Skeletal muscle tissue (tissue), 4 donors: ENCODE measurements around the gene IGF1R. TPM values are rescaled to one million over a fixed set of nuclear protein-coding genes. Genes with fewer than 3 reads are reported as not detected.

ENCODE experiments used
- H3K27ac ChIP-seq: one replicate; pipeline ENCODE4 v1.7.0; 2013; ENCODE audit warnings: mild to moderate bottlenecking, low read depth, low read length, inconsistent platforms
- H3K27me3 ChIP-seq, 3 donors: one replicate each; pipeline ENCODE4 v1.7.0; 2013; ENCODE audit warnings: low read length in 3 of 3; ENCODE audit not compliant: control insufficient read depth in 3 of 3, insufficient read depth in 3 of 3
- H3K36me3 ChIP-seq, 3 donors: one replicate each; pipeline ENCODE4 v1.7.0; 2013; ENCODE audit warnings: low read length in 3 of 3; ENCODE audit not compliant: control insufficient read depth in 3 of 3, insufficient read depth in 3 of 3
- H3K4me1 ChIP-seq, 3 donors: one replicate each; pipeline ENCODE4 v1.7.0; 2013; ENCODE audit warnings: low read length in 3 of 3, mild to moderate bottlenecking in 3 of 3; ENCODE audit not compliant: control insufficient read depth in 3 of 3, insufficient read depth in 3 of 3
- H3K4me3 ChIP-seq, 3 donors: one replicate each; pipeline ENCODE4 v1.7.0; 2013; ENCODE audit warnings: low read length in 3 of 3
- H3K9ac ChIP-seq, 3 donors: one replicate each; pipeline ENCODE4 v1.7.0; 2013; ENCODE audit warnings: low read length in 3 of 3, mild to moderate bottlenecking in 3 of 3, moderate library complexity in 2 of 3, low read depth in 1 of 3
- H3K9me3 ChIP-seq, 3 donors: one replicate each; pipeline ENCODE4 v1.7.0; 2013; ENCODE audit warnings: low read length in 3 of 3; ENCODE audit not compliant: control insufficient read depth in 3 of 3
- total RNA-seq: library from RNA; depleted of rRNA; stranded (reverse); fragments of >200 nt; gene quantifications from one replicate; pipeline ENCODE4 v1.2.3, GENCODE V29; 2014
- donor health status: Osteomylitis.

IGF1R gene
- total RNA-seq, 1 donor from 2014 or later: 25.6 TPM

GRCh38 chr15:98938105-98938417 lies 289.7 kb downstream of the IGF1R start:
- no peak overlapping the region for H3K9ac ChIP-seq
- no peak overlapping the region for H3K4me3 ChIP-seq
- no peaks in the 10 kb centered on the region for H3K27me3 ChIP-seq
- H3K27ac ChIP-seq: no peak overlapping the region
- H3K36me3 ChIP-seq: peaks cover 20 to 27% (median 22%) of the 10 kb centered on the region in 3 donors
- H3K4me1 ChIP-seq: peaks cover 5 to 20% (median 14%) of the 10 kb centered on the region in 3 donors
- H3K9me3 ChIP-seq: no peaks in the 10 kb centered on the region

GRCh38 chr15:98938799-98939198 lies 290.5 kb downstream of the IGF1R start:
- peaks cover 10 to 27% (median 20%) of the 10 kb centered on the region in 3 donors for H3K4me1 ChIP-seq
- no peaks in the 10 kb centered on the region for H3K27me3 ChIP-seq
- H3K4me3 ChIP-seq: no peak overlapping the region
- no peak overlapping the region for H3K9ac ChIP-seq
- H3K27ac ChIP-seq: no peak overlapping the region
- peaks cover 20 to 27% (median 22%) of the 10 kb centered on the region in 3 donors for H3K36me3 ChIP-seq
- H3K9me3 ChIP-seq: no peaks in the 10 kb centered on the region

- peaks cover 20 to 24% (median 22%) of the 10 kb centered on the region in 3 donors for H3K36me3 ChIP-seq
- no peaks in the 10 kb centered on the region for H3K9me3 ChIP-seq
These were observed 291.2 kb downstream of the IGF1R start for GRCh38 chr15:98939311-98940080.

GRCh38 chr15:98941595-98942255 lies 293.4 kb downstream of the IGF1R start:
- peaks cover 12 to 18% (median 13%) of the 10 kb centered on the region in 3 donors for H3K36me3 ChIP-seq
- H3K27ac ChIP-seq: no peak overlapping the region

More at GRCh38 chr15:98939311-98940080, 291.2 kb downstream of the IGF1R start:
- Histone ChIP-seq H3K27ac (no peak overlapping the region), H3K27me3 (no peaks in the 10 kb centered on the region), H3K9ac (no peak overlapping the region), H3K4me3 (no peak overlapping the region), H3K4me1 (peaks cover 17 to 34% (median 27%) of the 10 kb centered on the region in 3 donors)

GRCh38 chr15:98942431-98942830 lies 294.1 kb downstream of the IGF1R start:
- Histone ChIP-seq H3K27me3 (no peaks in the 10 kb centered on the region), H3K4me1 (peaks cover 42 to 53% (median 50%) of the 10 kb centered on the region in 3 donors), H3K4me3 (no peak overlapping the region), H3K9ac (peak overlapping the region in 2 of 3 donors; percentile 73 to 83), H3K36me3 (peaks cover 12 to 18% (median 13%) of the 10 kb centered on the region in 3 donors), H3K27ac (peak overlapping the region; percentile 94), H3K9me3 (no peaks in the 10 kb centered on the region)

More at GRCh38 chr15:98941595-98942255, 293.4 kb downstream of the IGF1R start:
- Histone ChIP-seq H3K4me1 (peaks cover 35 to 46% (median 43%) of the 10 kb centered on the region in 3 donors), H3K9ac (peak overlapping the region in 1 of 3 donors; percentile 7), H3K4me3 (no peak overlapping the region), H3K27me3 (no peaks in the 10 kb centered on the region), H3K9me3 (no peaks in the 10 kb centered on the region)

- H3K27ac ChIP-seq: peak overlapping the region; percentile 94
- peak overlapping the region; percentile 67 to 83 (median 73) for H3K9ac ChIP-seq
- H3K9me3 ChIP-seq: no peaks in the 10 kb centered on the region
- H3K4me1 ChIP-seq: peaks cover 47 to 59% (median 57%) of the 10 kb centered on the region in 3 donors
- H3K36me3 ChIP-seq: peaks cover 12 to 18% (median 13%) of the 10 kb centered on the region in 3 donors
- H3K4me3 ChIP-seq: peak overlapping the region in 2 of 3 donors; percentile 35 to 52
- H3K27me3 ChIP-seq: no peaks in the 10 kb centered on the region
These were observed 294.7 kb downstream of the IGF1R start for GRCh38 chr15:98943051-98943508.

GRCh38 chr15:98943601-98944151 lies 295.3 kb downstream of the IGF1R start:
- Histone ChIP-seq H3K27ac (peak overlapping the region; percentile 94), H3K36me3 (peaks cover 11 to 23% (median 16%) of the 10 kb centered on the region in 3 donors), H3K9me3 (no peaks in the 10 kb centered on the region), H3K4me1 (peaks cover 49 to 63% (median 62%) of the 10 kb centered on the region in 3 donors), H3K9ac (peak overlapping the region; percentile 72 to 83 (median 73)), H3K27me3 (no peaks in the 10 kb centered on the region), H3K4me3 (peak overlapping the region in 2 of 3 donors; percentile 35 to 52)

GRCh38 chr15:98946301-98947255 lies 298.2 kb downstream of the IGF1R start:
- Histone ChIP-seq H3K27me3 (no peaks in the 10 kb centered on the region), H3K9ac (peak overlapping the region; percentile 60 to 89 (median 68)), H3K36me3 (peaks cover 10 to 20% (median 19%) of the 10 kb centered on the region in 3 donors), H3K9me3 (no peaks in the 10 kb centered on the region), H3K4me3 (peak overlapping the region; percentile 39 to 58 (median 46)), H3K4me1 (peaks cover 49 to 71% (median 64%) of the 10 kb centered on the region in 3 donors), H3K27ac (peak overlapping the region; percentile 94)

- no peaks in the 10 kb centered on the region for H3K9me3 ChIP-seq
- peaks cover 10 to 22% (median 19%) of the 10 kb centered on the region in 3 donors for H3K36me3 ChIP-seq
- no peaks in the 10 kb centered on the region for H3K27me3 ChIP-seq
- peak overlapping the region in 1 of 3 donors; percentile 40 for H3K9ac ChIP-seq
- no peak overlapping the region for H3K4me3 ChIP-seq
- peaks cover 46 to 76% (median 62%) of the 10 kb centered on the region in 3 donors for H3K4me1 ChIP-seq
- H3K27ac ChIP-seq: peak overlapping the region; percentile 94
These were observed 300.1 kb downstream of the IGF1R start for GRCh38 chr15:98948456-98948855.
